Osteocyte (in vitro differentiated cells): ENCODE measurements around the gene TNFSF11. TPM values are rescaled to one million over a fixed set of nuclear protein-coding genes. Genes with fewer than 3 reads are reported as not detected.

Experiments used
- DNase-seq: peaks from one replicate; pipeline ENCODE4 v3.0.0; 2021; ENCODE audit warnings: mixed read lengths; ENCODE audit not compliant: unreplicated experiment; ENCODE audit errors: extremely low spot score
- H3K27ac Mint-ChIP-seq: one replicate; pipeline ENCODE4 v1.8.0; 2021; ENCODE audit warnings: mild to moderate bottlenecking, mixed read lengths; ENCODE audit not compliant: unreplicated experiment
- H3K27me3 Mint-ChIP-seq: one replicate; pipeline ENCODE4 v1.8.0; 2021; ENCODE audit warnings: mixed read lengths; ENCODE audit not compliant: unreplicated experiment
- H3K36me3 Mint-ChIP-seq: one replicate; pipeline ENCODE4 v1.8.0; 2021; ENCODE audit warnings: mixed read lengths; ENCODE audit not compliant: unreplicated experiment
- H3K4me1 Mint-ChIP-seq: one replicate; pipeline ENCODE4 v1.8.0; 2021; ENCODE audit warnings: mixed read lengths; ENCODE audit not compliant: unreplicated experiment
- H3K4me3 Mint-ChIP-seq: one replicate; pipeline ENCODE4 v1.8.0; 2021; ENCODE audit warnings: mild to moderate bottlenecking, moderate library complexity, mixed read lengths; ENCODE audit not compliant: unreplicated experiment
- H3K9me3 Mint-ChIP-seq: one replicate; pipeline ENCODE4 v1.8.0; 2021; ENCODE audit warnings: mixed read lengths; ENCODE audit not compliant: unreplicated experiment
- total RNA-seq: library from RNA; stranded (reverse); gene quantifications from 2 replicates; pipeline ENCODE4 v1.2.1, GENCODE V29; 2021
- TF ChIP-seq, protein P1 (sequence below): fragments of 200-600 bp; sonication (generic); IDR thresholded peaks from 2 replicates; pipeline ENCODE4 v1.5.0; 2021; ENCODE audit warnings: antibody characterized with exemption, mild to moderate bottlenecking, moderate library complexity

Gene TNFSF11
- total RNA-seq, 1 donor from 2014 or later: not detected

DNA sequence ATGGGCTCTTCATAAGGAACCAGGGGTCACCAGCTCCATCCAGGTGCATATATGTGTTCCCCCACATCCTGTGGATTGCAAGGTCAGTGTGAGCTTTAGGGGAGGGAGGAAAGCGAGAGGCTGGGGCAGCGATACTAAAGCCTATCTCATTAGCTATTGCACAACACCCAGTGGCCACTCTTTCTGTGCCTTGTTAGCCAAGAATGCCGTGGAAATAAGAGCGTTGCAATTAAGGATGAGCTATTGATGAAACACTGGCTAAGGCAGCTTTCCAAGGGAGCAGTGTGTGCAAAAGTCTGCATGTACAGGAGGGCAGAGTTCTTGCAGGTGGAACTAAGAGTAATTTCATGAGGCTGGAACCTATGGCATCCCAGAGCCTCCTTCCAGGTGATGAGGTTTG, 17.6 kb downstream of the TNFSF11 start:
- Mint-ChIP-seq H3K27me3 (peaks cover 45% of the 10 kb centered on the region), H3K4me1 (peaks cover 17% of the 10 kb centered on the region), H3K36me3 (no peaks in the 10 kb centered on the region), H3K4me3 (no peak overlapping the region), H3K9me3 (peaks cover 8% of the 10 kb centered on the region), H3K27ac (no peak overlapping the region)
- TF ChIP-seq, protein P1, sequence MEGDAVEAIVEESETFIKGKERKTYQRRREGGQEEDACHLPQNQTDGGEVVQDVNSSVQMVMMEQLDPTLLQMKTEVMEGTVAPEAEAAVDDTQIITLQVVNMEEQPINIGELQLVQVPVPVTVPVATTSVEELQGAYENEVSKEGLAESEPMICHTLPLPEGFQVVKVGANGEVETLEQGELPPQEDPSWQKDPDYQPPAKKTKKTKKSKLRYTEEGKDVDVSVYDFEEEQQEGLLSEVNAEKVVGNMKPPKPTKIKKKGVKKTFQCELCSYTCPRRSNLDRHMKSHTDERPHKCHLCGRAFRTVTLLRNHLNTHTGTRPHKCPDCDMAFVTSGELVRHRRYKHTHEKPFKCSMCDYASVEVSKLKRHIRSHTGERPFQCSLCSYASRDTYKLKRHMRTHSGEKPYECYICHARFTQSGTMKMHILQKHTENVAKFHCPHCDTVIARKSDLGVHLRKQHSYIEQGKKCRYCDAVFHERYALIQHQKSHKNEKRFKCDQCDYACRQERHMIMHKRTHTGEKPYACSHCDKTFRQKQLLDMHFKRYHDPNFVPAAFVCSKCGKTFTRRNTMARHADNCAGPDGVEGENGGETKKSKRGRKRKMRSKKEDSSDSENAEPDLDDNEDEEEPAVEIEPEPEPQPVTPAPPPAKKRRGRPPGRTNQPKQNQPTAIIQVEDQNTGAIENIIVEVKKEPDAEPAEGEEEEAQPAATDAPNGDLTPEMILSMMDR: no peak
- no peak for DNase-seq

DNA sequence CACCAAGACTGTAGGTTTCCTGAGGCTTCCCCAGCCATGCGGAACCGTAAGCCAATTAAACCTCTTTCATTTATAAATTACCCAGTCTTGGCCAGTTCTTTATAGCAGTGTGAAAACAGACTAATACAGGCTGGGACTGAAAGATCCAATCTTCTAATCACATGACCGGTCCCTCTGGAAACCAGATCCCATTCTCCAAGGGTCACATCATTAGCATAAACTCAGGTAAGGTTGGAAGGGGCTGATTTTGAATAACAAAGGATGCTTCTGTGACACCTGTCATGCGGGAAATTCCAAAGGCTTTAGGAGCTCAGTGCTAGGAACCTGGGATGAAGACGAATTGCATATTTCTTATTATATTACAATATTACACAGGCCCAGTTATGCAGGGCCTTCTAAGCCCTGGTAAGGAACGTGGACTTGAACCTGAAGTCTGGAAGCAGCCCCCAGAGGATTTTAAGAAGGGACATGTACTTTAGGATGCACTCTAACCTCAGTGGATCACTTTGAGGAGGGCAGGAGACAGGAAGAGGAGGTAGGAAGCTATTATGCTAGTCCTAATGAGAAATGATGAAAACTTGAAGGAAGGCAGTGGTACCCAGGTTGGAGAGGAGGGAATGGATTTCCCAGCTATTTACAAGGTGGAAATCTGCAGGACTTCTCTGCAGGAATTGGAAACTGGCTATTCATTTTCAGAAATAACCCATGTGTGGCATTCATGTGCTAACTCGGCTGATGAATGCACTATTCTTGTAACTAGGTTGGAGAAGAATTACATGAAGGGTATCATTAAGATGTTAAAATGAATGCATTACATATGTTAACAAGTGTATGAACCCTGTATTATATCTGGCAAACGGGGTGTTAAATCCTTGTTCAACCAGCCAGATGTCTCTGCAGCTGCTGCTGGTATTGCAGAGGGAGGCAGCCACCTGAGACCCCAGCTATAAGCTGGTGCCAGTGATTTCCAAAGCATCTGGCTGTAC, 19.3 kb downstream of the TNFSF11 start:
- Mint-ChIP-seq H3K9me3 (no peaks in the 10 kb centered on the region), H3K27me3 (peaks cover 29% of the 10 kb centered on the region), H3K4me3 (no peak overlapping the region), H3K4me1 (peaks cover 17% of the 10 kb centered on the region), H3K36me3 (no peaks in the 10 kb centered on the region), H3K27ac (no peak overlapping the region)
- TF ChIP-seq, protein P1: no peak
- DNase-seq: no peak

DNA sequence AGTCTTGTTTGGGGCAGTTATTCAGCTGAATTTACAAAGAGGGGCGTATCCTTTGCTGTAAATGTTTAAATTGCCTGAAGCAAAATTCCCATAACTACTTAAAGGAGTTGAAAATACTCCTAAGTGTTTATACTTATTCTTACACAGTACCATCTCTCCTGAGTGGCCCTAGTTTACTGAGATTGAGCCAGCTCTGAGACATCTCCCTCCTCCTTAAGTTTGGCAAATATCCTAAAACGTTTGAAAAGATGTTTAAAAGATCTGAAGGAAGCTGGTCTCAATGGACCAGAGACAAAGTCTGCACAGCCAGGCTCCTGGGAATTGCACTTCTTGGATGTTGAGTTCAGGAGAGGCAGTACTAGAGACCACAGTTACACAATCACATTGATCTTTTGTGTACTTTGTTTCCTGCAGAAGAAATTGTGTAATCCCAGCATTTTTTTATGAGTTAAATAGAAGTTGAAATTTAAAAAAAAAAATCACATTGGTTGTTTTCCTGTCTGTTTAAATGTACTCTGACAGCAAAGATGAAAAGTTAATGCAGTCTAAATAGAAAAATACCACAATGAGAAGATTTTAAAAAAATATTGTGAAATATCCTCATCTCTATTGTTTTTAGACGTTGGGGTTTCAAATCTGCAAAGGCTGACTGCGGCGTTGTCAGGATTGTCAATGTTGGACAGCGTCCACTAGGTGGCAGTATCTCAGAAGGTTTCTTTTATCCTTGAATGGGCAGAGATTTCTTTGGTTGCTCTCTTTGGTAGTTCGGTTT, 20.7 kb downstream of the TNFSF11 start:
- DNase-seq: no peak
- TF ChIP-seq, protein P1: peak; percentile 89
- peaks cover 16% of the 10 kb centered on the region for H3K27me3 Mint-ChIP-seq
- peak overlapping the region; percentile 43 for H3K27ac Mint-ChIP-seq
- peaks cover 17% of the 10 kb centered on the region for H3K4me1 Mint-ChIP-seq
- no peaks in the 10 kb centered on the region for H3K36me3 Mint-ChIP-seq
- H3K9me3 Mint-ChIP-seq: no peaks in the 10 kb centered on the region
- H3K4me3 Mint-ChIP-seq: no peak overlapping the region

DNA sequence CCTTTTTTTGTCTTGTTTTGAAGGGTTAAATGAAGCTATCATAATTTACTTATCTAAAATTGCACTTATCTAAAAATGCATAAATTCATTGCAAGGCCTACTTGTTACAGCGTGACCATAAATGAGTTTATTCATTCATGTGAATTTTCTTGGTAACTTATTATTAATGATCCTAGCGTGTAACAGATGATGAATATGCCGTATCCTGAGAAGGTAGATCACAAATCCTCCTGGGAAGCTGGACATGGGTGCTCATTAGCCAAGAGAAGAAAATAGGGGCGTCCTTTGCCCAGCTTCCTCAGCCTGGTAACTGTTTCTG, 21.3 kb downstream of the TNFSF11 start:
- Mint-ChIP-seq H3K4me1 (peaks cover 17% of the 10 kb centered on the region), H3K36me3 (no peaks in the 10 kb centered on the region), H3K27me3 (peaks cover 16% of the 10 kb centered on the region), H3K9me3 (no peaks in the 10 kb centered on the region), H3K27ac (no peak overlapping the region), H3K4me3 (no peak overlapping the region)
- TF ChIP-seq, protein P1: no peak
- DNase-seq: no peak

DNA sequence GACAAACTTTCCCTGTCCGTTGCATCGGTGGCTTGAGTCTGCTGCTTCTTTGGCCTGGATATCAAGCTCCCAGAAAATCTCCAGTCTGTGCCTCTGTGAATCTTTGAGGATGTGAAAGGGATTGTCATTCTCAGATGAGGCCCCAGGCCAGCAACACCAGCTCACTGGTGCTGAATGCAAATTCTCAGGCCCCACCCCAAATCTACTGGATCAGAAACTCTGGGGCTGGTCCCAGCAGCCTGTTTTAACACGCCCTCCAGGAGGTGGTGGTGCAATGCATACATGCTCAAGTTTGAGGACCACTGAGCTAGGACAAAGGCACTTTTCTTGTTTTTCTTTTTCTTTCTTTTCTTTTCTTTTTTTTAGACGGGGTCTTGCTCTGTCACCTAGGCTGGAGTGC, 23.6 kb downstream of the TNFSF11 start:
- no peaks in the 10 kb centered on the region for H3K36me3 Mint-ChIP-seq
- no peaks in the 10 kb centered on the region for H3K9me3 Mint-ChIP-seq
- peaks cover 17% of the 10 kb centered on the region for H3K4me1 Mint-ChIP-seq
- H3K27ac Mint-ChIP-seq: no peak overlapping the region
- H3K4me3 Mint-ChIP-seq: no peak overlapping the region
- TF ChIP-seq, protein P1: no peak
- peaks cover 7% of the 10 kb centered on the region for H3K27me3 Mint-ChIP-seq
- DNase-seq: no peak
